Measurements from ENCODE around the gene PIK3IP1. TPM values are rescaled to one million over a fixed set of nuclear protein-coding genes. Genes with fewer than 3 reads are reported as not detected.

PIK3IP1 gene
- polyA plus RNA-seq, 1 donor = 13.9 TPM

GRCh38 chr22:31271485-31271884 lies 20.8 kb downstream of the PIK3IP1 start:
- Histone ChIP-seq H3K27ac (ENCODE audit: low read length) (peak overlapping the region; percentile 65), H3K36me3 (ENCODE audit: control insufficient read depth, insufficient read depth, low read length) (peaks cover 67% of the 10 kb centered on the region)

GRCh38 chr22:31271026-31271425 lies 21.3 kb downstream of the PIK3IP1 start:
- no peaks in the 10 kb centered on the region for H3K9me3 ChIP-seq (ENCODE audit: control insufficient read depth, low read depth, low read length)
- WGBS (ENCODE audit: insufficient coverage, low lambda C conversion rate) = 76% methylated on average over 2 of the region's 4 CpGs
- H3K27me3 ChIP-seq (ENCODE audit: control insufficient read depth, insufficient read depth, low read length) = no peaks in the 10 kb centered on the region
- H3K4me1 ChIP-seq (ENCODE audit: control insufficient read depth, insufficient read depth, low read length) = peaks cover 15% of the 10 kb centered on the region
- no peak overlapping the region for H3K4me3 ChIP-seq (ENCODE audit: low read length)
- peaks cover 71% of the 10 kb centered on the region for H3K36me3 ChIP-seq (ENCODE audit: control insufficient read depth, insufficient read depth, low read length)
- H3K27ac ChIP-seq (ENCODE audit: low read length) = peak overlapping the region; percentile 65
- no peak for DNase-seq

More at GRCh38 chr22:31271485-31271884, 20.8 kb downstream of the PIK3IP1 start:
- no peaks in the 10 kb centered on the region for H3K9me3 ChIP-seq (ENCODE audit: control insufficient read depth, low read depth, low read length)
- peak; percentile 62 to 76 for DNase-seq
- peaks cover 15% of the 10 kb centered on the region for H3K4me1 ChIP-seq (ENCODE audit: control insufficient read depth, insufficient read depth, low read length)
- H3K4me3 ChIP-seq (ENCODE audit: low read length) = no peak overlapping the region
- no peaks in the 10 kb centered on the region for H3K27me3 ChIP-seq (ENCODE audit: control insufficient read depth, insufficient read depth, low read length)
- 50% methylated on average over 1 of the region's 3 CpGs for WGBS (ENCODE audit: insufficient coverage, low lambda C conversion rate)

DNA sequence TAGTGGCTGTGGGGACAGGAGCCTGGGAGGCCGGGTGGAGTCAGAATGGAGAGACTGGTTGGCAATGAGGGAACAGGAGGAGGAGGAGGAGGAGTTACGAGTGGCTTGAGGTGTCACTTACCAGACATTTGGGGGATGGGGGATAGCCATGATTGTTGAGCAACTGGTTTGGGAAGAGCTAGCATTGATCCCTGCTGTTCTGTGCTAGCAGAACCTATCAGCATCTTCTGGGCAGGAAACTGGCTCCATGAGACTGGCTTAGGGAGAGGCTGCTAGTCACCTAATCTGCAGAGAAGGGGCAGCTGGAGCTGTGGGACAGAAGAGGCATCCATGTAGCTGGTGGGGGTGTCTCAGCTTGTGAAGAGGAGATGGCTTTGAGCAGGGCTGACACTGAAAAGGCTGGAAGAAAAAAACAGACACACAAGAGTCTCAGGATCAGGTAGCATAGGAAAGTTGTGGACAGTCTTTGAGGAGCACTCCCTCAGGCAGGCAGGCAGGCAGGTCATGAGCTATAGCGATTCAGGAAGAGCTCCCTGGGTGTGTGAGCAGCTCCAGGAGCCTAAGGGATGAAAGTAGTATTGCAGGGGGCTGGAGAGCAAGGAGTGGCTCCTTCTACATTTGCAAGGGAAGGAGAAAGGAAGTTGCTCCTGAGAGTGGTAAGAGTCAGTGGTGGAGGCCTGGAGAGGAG lies 22.3 kb downstream of the PIK3IP1 start:
- Histone ChIP-seq H3K27ac (ENCODE audit: low read length) (no peak overlapping the region), H3K4me3 (ENCODE audit: low read length) (no peak overlapping the region), H3K27me3 (ENCODE audit: control insufficient read depth, insufficient read depth, low read length) (no peaks in the 10 kb centered on the region), H3K9me3 (ENCODE audit: control insufficient read depth, low read depth, low read length) (no peaks in the 10 kb centered on the region), H3K4me1 (ENCODE audit: control insufficient read depth, insufficient read depth, low read length) (peaks cover 14% of the 10 kb centered on the region), H3K36me3 (ENCODE audit: control insufficient read depth, insufficient read depth, low read length) (peaks cover 74% of the 10 kb centered on the region)
- DNase-seq = no peak
- WGBS (ENCODE audit: insufficient coverage, low lambda C conversion rate) = 20% methylated on average over 1 of the region's 3 CpGs

GRCh38 chr22:31268281-31268680 lies 24.0 kb downstream of the PIK3IP1 start:
- peaks cover 11% of the 10 kb centered on the region for H3K4me1 ChIP-seq (ENCODE audit: control insufficient read depth, insufficient read depth, low read length)
- H3K27ac ChIP-seq (ENCODE audit: low read length) = no peak overlapping the region
- WGBS (ENCODE audit: insufficient coverage, low lambda C conversion rate) = no CpG with 5 or more reads among the region's 2 CpGs
- H3K4me3 ChIP-seq (ENCODE audit: low read length) = no peak overlapping the region
- DNase-seq = no peak
- H3K27me3 ChIP-seq (ENCODE audit: control insufficient read depth, insufficient read depth, low read length) = no peaks in the 10 kb centered on the region
- H3K36me3 ChIP-seq (ENCODE audit: control insufficient read depth, insufficient read depth, low read length) = peaks cover 70% of the 10 kb centered on the region
- H3K9me3 ChIP-seq (ENCODE audit: control insufficient read depth, low read depth, low read length) = no peaks in the 10 kb centered on the region

DNA sequence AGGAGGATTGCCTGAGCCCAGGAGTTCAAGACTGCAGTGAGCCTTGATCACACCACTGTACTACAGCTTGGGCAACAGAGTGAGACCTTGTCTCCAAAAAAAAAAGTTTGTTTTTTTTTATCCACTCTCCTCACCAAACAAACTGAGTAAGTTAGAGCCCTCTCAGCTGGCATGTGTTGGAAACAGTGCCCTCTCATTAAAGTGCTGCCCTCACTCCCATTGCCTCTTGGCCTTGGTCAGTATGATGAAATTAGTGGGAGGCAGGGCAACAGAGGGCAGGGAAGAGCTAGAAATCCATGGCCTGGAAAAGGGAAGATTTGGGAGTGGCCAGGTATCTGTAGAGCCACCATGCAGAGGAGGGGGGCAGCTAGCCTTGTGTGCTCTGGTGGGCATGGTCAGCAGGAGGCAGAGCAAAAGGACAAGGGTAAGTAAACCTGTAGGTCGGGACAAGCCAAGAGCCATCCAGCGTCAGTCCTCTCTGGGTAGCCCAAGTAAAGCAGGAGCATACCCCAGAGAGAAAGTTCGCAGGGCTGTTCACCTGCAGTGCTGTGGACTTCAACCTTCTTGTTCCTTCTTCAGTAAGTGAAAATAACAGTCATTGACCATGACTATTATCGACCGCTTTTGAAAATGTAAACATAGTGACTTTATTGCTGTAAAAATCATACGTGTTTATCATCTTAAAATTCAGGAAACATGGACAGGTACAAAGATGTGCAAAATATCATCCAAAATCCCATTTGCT lies 28.2 kb downstream of the PIK3IP1 start:
- DNase-seq = peak in 1 of 2 donors; percentile 39

DNA sequence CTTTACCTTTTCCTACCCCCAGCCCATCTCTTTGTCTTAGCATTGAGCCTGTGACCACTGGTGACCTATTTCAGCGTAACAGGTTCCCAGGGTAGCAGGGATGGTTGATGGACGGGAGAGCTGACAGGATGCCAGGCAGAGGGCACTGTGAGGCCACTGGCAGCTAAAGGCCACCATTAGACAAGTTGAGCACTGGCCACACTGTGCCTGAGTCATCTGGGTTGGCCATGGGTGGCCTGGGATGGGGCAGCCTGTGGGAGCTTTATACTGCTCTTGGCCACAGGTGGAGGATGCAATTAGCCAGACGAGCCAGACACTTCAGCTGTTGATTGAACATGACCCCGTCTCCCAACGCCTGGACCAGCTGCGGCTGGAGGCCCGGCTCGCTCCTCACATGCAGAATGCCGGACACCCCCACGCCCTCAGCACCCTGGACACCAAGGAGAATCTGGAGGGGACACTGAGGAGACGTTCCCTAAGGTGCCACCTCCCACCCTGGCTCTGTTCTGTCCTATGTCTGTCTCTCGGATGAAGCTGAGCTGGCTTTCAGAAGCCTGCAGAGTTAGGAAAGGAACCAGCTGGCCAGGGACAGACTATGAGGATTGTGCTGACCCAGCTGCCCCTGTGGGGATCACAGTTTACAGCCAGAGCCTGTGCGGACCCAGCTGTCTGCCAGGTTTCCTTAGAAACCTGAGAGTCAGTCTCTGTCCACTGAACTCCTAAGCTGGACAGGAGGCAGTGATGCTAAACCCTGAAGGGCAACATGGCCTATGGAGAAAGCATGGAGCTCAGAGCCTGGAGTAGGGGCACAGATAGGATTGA lies 29.8 kb downstream of the PIK3IP1 start:
- no peak for DNase-seq
- no peaks in the 10 kb centered on the region for H3K27me3 ChIP-seq (ENCODE audit: control insufficient read depth, insufficient read depth, low read length)
- H3K4me3 ChIP-seq (ENCODE audit: low read length) = no peak overlapping the region
- peaks cover 2% of the 10 kb centered on the region for H3K4me1 ChIP-seq (ENCODE audit: control insufficient read depth, insufficient read depth, low read length)
- no peak overlapping the region for H3K27ac ChIP-seq (ENCODE audit: low read length)
- no peaks in the 10 kb centered on the region for H3K9me3 ChIP-seq (ENCODE audit: control insufficient read depth, low read depth, low read length)
- H3K36me3 ChIP-seq (ENCODE audit: control insufficient read depth, insufficient read depth, low read length) = peaks cover 80% of the 10 kb centered on the region
- WGBS (ENCODE audit: insufficient coverage, low lambda C conversion rate) = no CpG with 5 or more reads among the region's 13 CpGs

More for the DNA sequence above, 28.2 kb downstream of the PIK3IP1 start:
- H3K36me3 ChIP-seq (ENCODE audit: control insufficient read depth, insufficient read depth, low read length) = peaks cover 82% of the 10 kb centered on the region
- 76% methylated on average over 3 of the region's 6 CpGs for WGBS (ENCODE audit: insufficient coverage, low lambda C conversion rate)
- H3K4me3 ChIP-seq (ENCODE audit: low read length) = no peak overlapping the region
- no peaks in the 10 kb centered on the region for H3K27me3 ChIP-seq (ENCODE audit: control insufficient read depth, insufficient read depth, low read length)
- peaks cover 2% of the 10 kb centered on the region for H3K4me1 ChIP-seq (ENCODE audit: control insufficient read depth, insufficient read depth, low read length)
- no peaks in the 10 kb centered on the region for H3K9me3 ChIP-seq (ENCODE audit: control insufficient read depth, low read depth, low read length)
- peak overlapping the region; percentile 21 for H3K27ac ChIP-seq (ENCODE audit: low read length)

- DNase-seq = no peak
These were observed 31.8 kb downstream of the PIK3IP1 start for GRCh38 chr22:31260474-31260856.

DNA sequence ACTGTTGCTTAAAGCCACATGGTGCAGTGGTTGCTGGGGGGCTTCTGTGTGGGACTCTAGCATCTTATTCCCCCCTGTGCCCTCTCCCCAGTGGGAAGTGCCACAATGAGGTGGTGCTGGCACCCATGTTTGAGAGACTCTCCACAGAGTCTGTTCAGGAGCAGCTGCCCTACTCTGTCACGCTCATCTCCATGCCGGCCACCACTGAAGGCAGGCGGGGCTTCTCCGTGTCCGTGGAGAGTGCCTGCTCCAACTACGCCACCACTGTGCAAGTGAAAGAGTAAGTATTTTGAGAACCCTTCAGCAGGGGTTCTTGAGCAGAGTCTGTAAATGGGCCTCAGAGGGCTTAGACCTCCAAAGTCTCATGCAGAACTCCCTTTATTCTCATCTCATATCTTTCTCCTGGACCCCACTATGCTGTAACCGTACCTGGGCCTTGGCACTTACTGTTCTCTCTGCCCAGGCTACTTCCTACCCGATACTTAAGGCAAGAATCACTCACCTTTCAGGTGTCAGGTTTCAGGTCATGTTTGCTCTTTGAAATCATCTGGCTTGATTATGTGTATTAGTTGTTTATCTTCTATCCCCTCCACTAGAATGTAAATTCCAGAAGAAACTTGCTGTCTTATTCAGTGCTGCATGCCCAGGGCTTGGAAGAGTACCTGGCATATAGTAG lies 32.4 kb downstream of the PIK3IP1 start:
- no peaks in the 10 kb centered on the region for H3K27me3 ChIP-seq (ENCODE audit: control insufficient read depth, insufficient read depth, low read length)
- no peak for DNase-seq
- WGBS (ENCODE audit: insufficient coverage, low lambda C conversion rate) = no CpG with 5 or more reads among the region's 8 CpGs
- H3K4me3 ChIP-seq (ENCODE audit: low read length) = no peak overlapping the region
- H3K36me3 ChIP-seq (ENCODE audit: control insufficient read depth, insufficient read depth, low read length) = peaks cover 60% of the 10 kb centered on the region
- H3K4me1 ChIP-seq (ENCODE audit: control insufficient read depth, insufficient read depth, low read length) = peaks cover 2% of the 10 kb centered on the region
- no peaks in the 10 kb centered on the region for H3K9me3 ChIP-seq (ENCODE audit: control insufficient read depth, low read depth, low read length)
- H3K27ac ChIP-seq (ENCODE audit: low read length) = no peak overlapping the region

More at GRCh38 chr22:31260474-31260856, 31.8 kb downstream of the PIK3IP1 start:
- H3K4me1 ChIP-seq (ENCODE audit: control insufficient read depth, insufficient read depth, low read length) = peaks cover 2% of the 10 kb centered on the region
- H3K9me3 ChIP-seq (ENCODE audit: control insufficient read depth, low read depth, low read length) = no peaks in the 10 kb centered on the region
- no peak overlapping the region for H3K4me3 ChIP-seq (ENCODE audit: low read length)
- peaks cover 60% of the 10 kb centered on the region for H3K36me3 ChIP-seq (ENCODE audit: control insufficient read depth, insufficient read depth, low read length)
- no CpG with 5 or more reads among the region's 3 CpGs for WGBS (ENCODE audit: insufficient coverage, low lambda C conversion rate)
- no peak overlapping the region for H3K27ac ChIP-seq (ENCODE audit: low read length)
- H3K27me3 ChIP-seq (ENCODE audit: control insufficient read depth, insufficient read depth, low read length) = no peaks in the 10 kb centered on the region

DNA sequence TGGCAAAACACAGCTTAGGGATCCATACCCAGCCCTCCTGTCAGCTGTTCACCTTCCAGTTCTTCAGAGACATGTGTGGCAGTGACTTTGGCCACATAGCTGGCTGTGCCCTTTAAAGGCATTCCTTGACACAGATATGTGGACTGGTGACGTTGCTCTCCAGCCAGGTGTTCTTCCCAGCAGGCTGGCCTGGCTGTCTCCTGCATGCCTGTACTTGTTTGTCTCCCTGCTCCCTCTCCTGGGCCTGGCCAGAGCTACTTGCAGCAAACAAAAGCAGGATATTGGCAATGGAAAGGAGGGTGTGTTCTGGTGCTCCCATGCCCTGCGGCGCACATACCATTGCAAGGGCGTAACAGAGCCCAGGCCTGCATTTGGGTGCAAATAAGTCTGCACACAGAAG lies 38.3 kb downstream of the PIK3IP1 start:
- H3K4me1 ChIP-seq (ENCODE audit: control insufficient read depth, insufficient read depth, low read length) = peaks cover 43% of the 10 kb centered on the region
- H3K9me3 ChIP-seq (ENCODE audit: control insufficient read depth, low read depth, low read length) = no peaks in the 10 kb centered on the region
- peak overlapping the region; percentile 49 for H3K27ac ChIP-seq (ENCODE audit: low read length)

More for the DNA sequence above, 38.3 kb downstream of the PIK3IP1 start:
- DNase-seq = peak in 1 of 2 donors; percentile 64
- Histone ChIP-seq H3K36me3 (ENCODE audit: control insufficient read depth, insufficient read depth, low read length) (peaks cover 24% of the 10 kb centered on the region), H3K4me3 (ENCODE audit: low read length) (no peak overlapping the region), H3K27me3 (ENCODE audit: control insufficient read depth, insufficient read depth, low read length) (no peaks in the 10 kb centered on the region)
- no CpG with 5 or more reads among the region's 4 CpGs for WGBS (ENCODE audit: insufficient coverage, low lambda C conversion rate)

Measured in large intestine (tissue), 3 donors.